GM12891 (cell line): ENCODE results near the gene TMEM132E. TPM values are rescaled to one million over a fixed set of nuclear protein-coding genes. Genes with fewer than 3 reads are reported as not detected.
"Not testable (repeated sequence)": the region's sequence is repeated elsewhere in the genome, so short reads cannot be mapped to it uniquely, and the experiment has no call there.

Experiments used
- DNase-seq: peaks from one replicate; pipeline ENCODE4 v3.0.0; 2011; ENCODE audit warnings: low spot score; ENCODE audit not compliant: insufficient read length
- FAIRE-seq: peaks from 2 replicates; lab custom pipeline; 2011; peaks lifted over from hg19 to GRCh38; lab: Jason Lieb, UNC
- PAX5 ChIP-seq: IDR thresholded peaks from 2 replicates; pipeline ENCODE4 v1.6.1; 2011; ENCODE audit warnings: low read length, moderate library complexity, mild to moderate bottlenecking; ENCODE audit not compliant: insufficient read depth, severe bottlenecking
- POLR2A ChIP-seq: IDR thresholded peaks from 2 replicates; pipeline ENCODE4 v1.6.1; 2011; ENCODE audit warnings: low read depth, low read length, control low read depth
- POLR2AphosphoS5 ChIP-seq: IDR thresholded peaks from 2 replicates; pipeline ENCODE4 v1.6.1; 2011; ENCODE audit warnings: low read depth, low read length, control low read depth
- POU2F2 ChIP-seq: IDR thresholded peaks from 2 replicates; pipeline ENCODE4 v1.6.1; 2011; ENCODE audit warnings: low read depth, mild to moderate bottlenecking, control low read depth, low read length, moderate library complexity
- SPI1 ChIP-seq: IDR thresholded peaks from 2 replicates; pipeline ENCODE4 v1.6.1; 2011; ENCODE audit warnings: low read depth, low read length, control low read depth
- TAF1 ChIP-seq: IDR thresholded peaks from 2 replicates; pipeline ENCODE4 v1.6.1; 2011; ENCODE audit warnings: low read depth, low read length, control low read depth
- polyA plus RNA-seq: library from polyadenylated mRNA; unstranded; fragments of >200 nt; gene quantifications from one replicate; pipeline ENCODE4 v1.2.1, GENCODE V29; 2012; ENCODE audit warnings: low read depth, missing spikeins, inconsistent platforms; ENCODE audit not compliant: missing spikeins

TMEM132E gene
- not detected for polyA plus RNA-seq

GRCh38 chr17:34579017-34579946 lies at the start of gene TMEM132E:
Gene TMEM132E, plus strand, starts transcription at chr17:34579582. Its CDS starts 1,495 bp downstream, at chr17:34581077.
- peak; percentile 30 for DNase-seq
- FAIRE-seq: no peak
- no peak for TF ChIP-seq TAF1
- no peak for TF ChIP-seq POLR2A

GRCh38 chr17:34530918-34531317 lies 48.5 kb upstream of the TMEM132E start:
- TF ChIP-seq TAF1 (no peak), PAX5 (no peak), POU2F2 (no peak), POLR2A (no peak), SPI1 (no peak), POLR2AphosphoS5 (no peak)
- no peak for FAIRE-seq

GRCh38 chr17:34532281-34533065 lies 46.9 kb upstream of the TMEM132E start:
- no peak for FAIRE-seq
- TF ChIP-seq TAF1 (no peak), POU2F2 (no peak), POLR2A (no peak), PAX5 (no peak), SPI1 (no peak), POLR2AphosphoS5 (no peak)
- DNase-seq: no peak

More at GRCh38 chr17:34530918-34531317, 48.5 kb upstream of the TMEM132E start:
- no peak for DNase-seq

- FAIRE-seq (no peak), DNase-seq (no peak)
- TF ChIP-seq POU2F2 (no peak), SPI1 (no peak), TAF1 (no peak), POLR2A (no peak), PAX5 (no peak), POLR2AphosphoS5 (no peak)
Measured at GRCh38 chr17:34533806-34534527, 45.4 kb upstream of the TMEM132E start.

- FAIRE-seq (no peak), DNase-seq (no peak)
- TF ChIP-seq SPI1: no peak
- TF ChIP-seq POLR2A: no peak
- no peak for TF ChIP-seq PAX5
- TF ChIP-seq POU2F2: no peak
- TF ChIP-seq TAF1: no peak
- no peak for TF ChIP-seq POLR2AphosphoS5
Measured at GRCh38 chr17:34537445-34537844, 41.9 kb upstream of the TMEM132E start.

GRCh38 chr17:34538582-34538981 lies 40.8 kb upstream of the TMEM132E start:
- not testable (repeated sequence) for FAIRE-seq, DNase-seq

GRCh38 chr17:34539881-34540280 lies 39.5 kb upstream of the TMEM132E start:
- FAIRE-seq (no peak), DNase-seq (no peak)
- TF ChIP-seq SPI1: no peak
- TF ChIP-seq POLR2AphosphoS5: no peak

- FAIRE-seq (peak; percentile 80), DNase-seq (no peak)
- TF ChIP-seq POLR2A (no peak), PAX5 (no peak)
Measured at GRCh38 chr17:34542700-34543336, 36.6 kb upstream of the TMEM132E start.

GRCh38 chr17:34547453-34548063 lies 31.8 kb upstream of the TMEM132E start:
- TF ChIP-seq POLR2AphosphoS5: no peak
- no peak for TF ChIP-seq SPI1
- TF ChIP-seq POLR2A: no peak
- no peak for TF ChIP-seq TAF1
- no peak for TF ChIP-seq POU2F2
- FAIRE-seq: no peak
- DNase-seq: no peak
